Measurements from ENCODE around the gene NOP53.
"Not testable (repeated sequence)": the region's sequence is repeated elsewhere in the genome, so short reads cannot be mapped to it uniquely, and the experiment has no call there.

NOP53 gene

GRCh38 chr19:47762615-47763308, 17.4 kb downstream of the NOP53 start:
- H3K4me3 ChIP-seq (ENCODE audit: low read length), result no peak overlapping the region
- no peak for DNase-seq (ENCODE audit: low read depth)
- no peak for TF ChIP-seq CTCF (conservative IDR thresholded peaks at IDR 0.05; ENCODE audit: low read length)

GRCh38 chr19:47764705-47765104, 19.4 kb downstream of the NOP53 start:
- not testable (repeated sequence) for DNase-seq (ENCODE audit: low read depth); H3K4me3 ChIP-seq (ENCODE audit: low read length)

GRCh38 chr19:47765523-47766358, 20.4 kb downstream of the NOP53 start:
- peak; percentile 41 for DNase-seq (ENCODE audit: low read depth)
- no peak overlapping the region for H3K4me3 ChIP-seq (ENCODE audit: low read length)
- TF ChIP-seq CTCF (conservative IDR thresholded peaks at IDR 0.05; ENCODE audit: low read length), result peak; percentile 75

- no peak for TF ChIP-seq CTCF (conservative IDR thresholded peaks at IDR 0.05; ENCODE audit: low read length)
- DNase-seq (ENCODE audit: low read depth), result no peak
- H3K4me3 ChIP-seq (ENCODE audit: low read length), result no peak overlapping the region
These were observed 20.9 kb downstream of the NOP53 start for GRCh38 chr19:47766359-47766620.

- TF ChIP-seq CTCF (conservative IDR thresholded peaks at IDR 0.05; ENCODE audit: low read length), result no peak
- no peak for DNase-seq (ENCODE audit: low read depth)
- no peak overlapping the region for H3K4me3 ChIP-seq (ENCODE audit: low read length)
These were observed 21.3 kb downstream of the NOP53 start for GRCh38 chr19:47766670-47767069.

GRCh38 chr19:47767349-47767748, 22.0 kb downstream of the NOP53 start:
- H3K4me3 ChIP-seq (ENCODE audit: low read length), result no peak overlapping the region
- no peak for TF ChIP-seq CTCF (conservative IDR thresholded peaks at IDR 0.05; ENCODE audit: low read length)
- no peak for DNase-seq (ENCODE audit: low read depth)

- 0 out of 2 replicates have a peak, but pooled peaks have one; percentile 3 for TF ChIP-seq CTCF (conservative IDR thresholded peaks at IDR 0.05; ENCODE audit: low read length)
- no peak overlapping the region for H3K4me3 ChIP-seq (ENCODE audit: low read length)
- DNase-seq (ENCODE audit: low read depth), result no peak
These were observed 23.3 kb downstream of the NOP53 start for GRCh38 chr19:47768604-47769003.
